ENCODE data around the gene CALU. TPM values are rescaled to one million over a fixed set of nuclear protein-coding genes. Genes with fewer than 3 reads are reported as not detected.
A peak's percentile ranks its signal among the peaks of the same experiment; 100 is the strongest.

The CALU gene
- total and polyA plus RNA-seq, 4 donors: 23.9 to 115 (median 99.0) TPM

DNA sequence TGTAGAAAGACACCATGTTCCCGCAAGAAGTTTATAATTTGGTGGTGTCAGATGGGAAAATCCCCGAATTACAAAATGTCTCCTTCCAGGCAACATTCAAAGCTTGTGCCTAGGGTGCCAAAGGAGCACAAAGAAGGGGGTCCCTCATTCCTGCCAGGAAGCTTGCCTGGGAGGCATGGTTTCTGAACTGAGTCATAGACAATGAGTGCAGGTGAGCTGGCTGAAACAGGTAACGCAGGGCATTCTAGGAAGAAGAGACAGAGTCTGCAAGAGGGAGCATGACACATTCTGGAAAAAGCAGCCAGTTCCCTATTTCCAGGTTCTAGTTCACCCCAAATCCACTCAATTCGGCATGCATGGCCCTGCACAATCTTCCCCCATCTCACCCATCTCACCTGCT, 11.9 kb upstream of the CALU start:
- WGBS, 2 donors: 92 to 93% methylated on average over 4 of the region's 4 CpGs
- no peak overlapping the region for H3K4me3 ChIP-seq
- H3K27ac ChIP-seq (ENCODE audit: low read depth in 1 of 2, low read length in 1 of 2): no peak overlapping the region
- ATAC-seq (ENCODE audit: insufficient read depth, low FRiP score): no peak
- DNase-seq: no peak
- peaks cover 0 to 8% (median 0%) of the 10 kb centered on the region in 5 donors for H3K4me1 ChIP-seq (ENCODE audit: control insufficient read depth in 5 of 5, insufficient read depth in 5 of 5, low read length in 5 of 5)
- H3K27me3 ChIP-seq (ENCODE audit: control insufficient read depth in 3 of 3, insufficient read depth in 3 of 3, low read length in 2 of 3): peaks cover 0 to under 1% (median 0%) of the 10 kb centered on the region in 3 donors
- H3K36me3 ChIP-seq (ENCODE audit: control insufficient read depth in 4 of 4, insufficient read depth in 4 of 4, low read length in 4 of 4): no peaks in the 10 kb centered on the region
- TF ChIP-seq CTCF (IDR thresholded peaks at IDR 0.05; ENCODE audit: control extremely low read depth, extremely low read depth): no peak
- H3K9me3 ChIP-seq (ENCODE audit: control insufficient read depth in 4 of 4, insufficient read depth in 3 of 4, low read length in 3 of 4): no peaks in the 10 kb centered on the region
- no peak overlapping the region for H3K9ac ChIP-seq (ENCODE audit: insufficient read depth in 1 of 2, low read length in 2 of 2)

DNA sequence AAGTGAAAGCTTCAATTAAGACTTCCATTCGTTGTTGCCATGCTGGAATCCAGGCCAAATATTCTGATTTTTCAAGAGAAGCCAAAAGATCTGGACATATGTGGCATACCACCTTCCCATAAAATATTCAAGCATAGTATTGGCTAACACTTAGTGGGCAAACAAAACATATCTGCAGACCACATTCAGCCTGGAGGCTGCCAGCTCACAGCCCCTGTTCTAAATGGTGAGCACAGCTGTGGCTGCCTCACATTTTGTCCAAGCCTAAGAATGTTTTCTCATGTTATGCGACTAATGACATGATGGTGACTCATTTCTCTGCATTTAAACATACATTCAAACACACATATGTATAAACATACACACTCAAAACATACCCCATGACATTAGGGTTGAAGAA, 10.6 kb upstream of the CALU start:
- Histone ChIP-seq H3K9ac (ENCODE audit: insufficient read depth in 1 of 2, low read length in 2 of 2) (no peak overlapping the region), H3K27me3 (ENCODE audit: control insufficient read depth in 3 of 3, insufficient read depth in 3 of 3, low read length in 2 of 3) (peaks cover 0 to 5% (median 4%) of the 10 kb centered on the region in 3 donors), H3K36me3 (ENCODE audit: control insufficient read depth in 4 of 4, insufficient read depth in 4 of 4, low read length in 4 of 4) (no peaks in the 10 kb centered on the region), H3K9me3 (ENCODE audit: control insufficient read depth in 4 of 4, insufficient read depth in 3 of 4, low read length in 3 of 4) (no peaks in the 10 kb centered on the region), H3K4me1 (ENCODE audit: control insufficient read depth in 5 of 5, insufficient read depth in 5 of 5, low read length in 5 of 5) (peaks cover 0 to 8% (median 0%) of the 10 kb centered on the region in 5 donors), H3K27ac (ENCODE audit: low read depth in 1 of 2, low read length in 1 of 2) (no peak overlapping the region), H3K4me3 (no peak overlapping the region)
- TF ChIP-seq CTCF (IDR thresholded peaks at IDR 0.05; ENCODE audit: control extremely low read depth, extremely low read depth): no peak
- DNase-seq: peak in 2 of 3 donors; percentile 19 to 25
- WGBS, 2 donors: 65 to 83% methylated on average over 2 of the region's 2 CpGs
- no peak for ATAC-seq (ENCODE audit: insufficient read depth, low FRiP score)

- ATAC-seq (ENCODE audit: insufficient read depth, low FRiP score): no peak
Measured at GRCh38 chr7:128729494-128729893, 9.7 kb upstream of the CALU start.

More at GRCh38 chr7:128729494-128729893, 9.7 kb upstream of the CALU start:
- Histone ChIP-seq H3K4me1 (ENCODE audit: control insufficient read depth in 5 of 5, insufficient read depth in 5 of 5, low read length in 5 of 5) (peaks cover 0 to 8% (median 0%) of the 10 kb centered on the region in 5 donors), H3K36me3 (ENCODE audit: control insufficient read depth in 4 of 4, insufficient read depth in 4 of 4, low read length in 4 of 4) (no peaks in the 10 kb centered on the region), H3K9ac (ENCODE audit: insufficient read depth in 1 of 2, low read length in 2 of 2) (no peak overlapping the region), H3K9me3 (ENCODE audit: control insufficient read depth in 4 of 4, insufficient read depth in 3 of 4, low read length in 3 of 4) (no peaks in the 10 kb centered on the region), H3K27me3 (ENCODE audit: control insufficient read depth in 3 of 3, insufficient read depth in 3 of 3, low read length in 2 of 3) (peaks cover 0 to 7% (median 4%) of the 10 kb centered on the region in 3 donors), H3K4me3 (no peak overlapping the region), H3K27ac (ENCODE audit: low read depth in 1 of 2, low read length in 1 of 2) (no peak overlapping the region)
- DNase-seq: no peak
- no peak for TF ChIP-seq CTCF (IDR thresholded peaks at IDR 0.05; ENCODE audit: control extremely low read depth, extremely low read depth)
- WGBS, 2 donors: 84 to 93% methylated on average over 4 of the region's 4 CpGs
